Adrenal gland (tissue), 12 donors: ENCODE results near the gene TRIM27. TPM values are rescaled to one million over a fixed set of nuclear protein-coding genes. Genes with fewer than 3 reads are reported as not detected.

ENCODE experiments used
- DNase-seq, 7 donors: peaks; one replicate each; pipeline ENCODE4 v3.0.0-alpha.2; 2019 to 2020
- H3K27ac ChIP-seq, 5 donors: fragments of 200-600 bp; sonication (generic) in 4 of 5; 1 replicate in 3 of 5; 2 replicates in 2 of 5; pipeline versions ENCODE4 v1.5.1 to v1.8.0; 2016 to 2020; ENCODE audit warnings: mild to moderate bottlenecking in 1 of 5
- H3K27me3 ChIP-seq: fragments of 200-600 bp; 2 replicates; pipeline ENCODE4 v1.8.0; 2021
- H3K36me3 ChIP-seq, 2 donors: fragments of 200-600 bp; replicated peaks in 1 of 2; 1 replicate in 1 of 2; 2 replicates in 1 of 2; pipeline versions ENCODE4 v1.5.1 to v1.8.0; 2018 to 2022
- H3K4me1 ChIP-seq, 2 donors: fragments of 200-600 bp; replicated peaks in 1 of 2; 1 replicate in 1 of 2; 2 replicates in 1 of 2; pipeline versions ENCODE4 v1.5.1 to v1.8.0; 2018 to 2021
- H3K4me3 ChIP-seq, 4 donors: fragments of 200-600 bp; sonication (generic) in 3 of 4; one replicate each; pipeline ENCODE4 v1.5.1; 2016 to 2018
- H3K9me3 ChIP-seq, 3 donors: fragments of 200-600 bp; sonication (generic) in 1 of 3; replicated peaks in 1 of 3; 1 replicate in 2 of 3; 2 replicates in 1 of 3; pipeline versions ENCODE4 v1.5.1 to v1.8.0; 2016 to 2021
- POLR2A ChIP-seq, 2 donors: fragments of 450-650 bp; IDR thresholded peaks; one replicate each; pipeline ENCODE4 v1.6.1; 2017; ENCODE audit warnings: antibody characterized with exemption in 2 of 2, mild to moderate bottlenecking in 2 of 2, moderate library complexity in 1 of 2
- WGBS, 4 donors: extraction: QIAGEN DNeasy Blood & Tissue Kit in 2 of 4; methylation state at CpG; one replicate each; pipeline versions ENCODE4 v1.1.5 to v1.1.7; 2013 to 2017; 5-methylcytosine and 5-hydroxymethylcytosine counted together
- intact Hi-C, 2 donors: fragments of 100-400 bp; cut with DNase I; formaldehyde crosslinking; loops; one replicate each; pipeline versions ENCODE4 v1.14.1 to v1.15.0; 2022 to 2023
- polyA plus RNA-seq, 3 donors: library from polyadenylated mRNA; stranded (reverse); fragments of 200-250 nt in 2 of 3; fragments of 350-450 nt in 1 of 3; fragmentation: Illumina TruSeq in 1 of 3; extraction: RNeasy Lipid Tissue Mini Kit (QIAGEN cat#74804) in 1 of 3; gene quantifications; one replicate each; pipeline ENCODE4 v1.2.3, GENCODE V29; 2013 to 2014
- total RNA-seq, 9 donors: library from RNA; depleted of rRNA in 4 of 9; stranded (reverse); fragments of >200 nt in 4 of 9; fragments of 120-200 nt in 1 of 9; fragmentation: NEBNext Ultra II Directional in 1 of 9; extraction: Animal tissue kit (Norgen Biotek cat#: 25700) in 1 of 9; gene quantifications; one replicate each; pipeline versions ENCODE4 v1.1.0 to v1.2.4, GENCODE V29; 2013 to 2023
- TF ChIP-seq, protein P1 (sequence below), 6 experiments: fragments of 450-650 bp in 4 of 6; fragments of 200-600 bp in 2 of 6; sonication (generic) in 1 of 6; IDR thresholded peaks; 1 replicate in 5 of 6; 2 replicates in 1 of 6; pipeline versions ENCODE4 v1.5.1 to v1.8.0; 2016 to 2021; ENCODE audit warnings: antibody characterized with exemption in 6 of 6, mild to moderate bottlenecking in 2 of 6, moderate library complexity in 1 of 6
- donor health status: healthy with polysubstance abuse.
- donor health status: Bipolar disorder and iron deficiency.
- donor health status: DM: yes; HTN: yes; CAD: no.
- donor health status: DM: no; HTN: no; CAD: no.
- donor health status: DM: no; HTN: no; CAD: no.
- donor health status: DM: yes; HTN: yes; CAD: no.

The TRIM27 gene
- total and polyA plus RNA-seq, 12 donors, result 38.3 to 72.2 (median 49.7) TPM

DNA sequence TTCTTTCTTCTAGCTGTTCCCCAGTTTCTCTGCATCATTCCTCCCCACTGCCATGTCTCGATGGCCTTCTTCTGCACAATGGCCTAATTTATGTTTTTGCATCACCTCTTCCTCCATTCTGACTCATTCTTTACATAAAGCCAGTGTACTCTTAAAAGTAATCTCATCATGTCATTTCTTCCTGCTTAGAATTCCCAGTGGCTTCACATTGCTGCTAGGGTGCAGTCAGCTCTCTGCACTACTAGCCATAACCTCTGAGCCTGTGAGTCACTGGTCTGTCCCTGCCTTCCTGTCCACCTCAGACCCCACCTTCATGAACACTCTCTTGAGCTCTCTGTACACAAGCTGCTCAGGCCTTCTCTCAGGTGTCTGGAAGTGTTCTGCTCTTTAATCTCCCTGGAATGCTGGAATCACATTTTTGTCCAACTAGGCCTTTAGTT, 24.1 kb upstream of the TRIM27 start:
- no peak overlapping the region for H3K4me3 ChIP-seq
- H3K4me1 ChIP-seq, result peaks cover 0 to 6% of the 10 kb centered on the region in 2 donors
- H3K9me3 ChIP-seq, result no peaks in the 10 kb centered on the region
- intact Hi-C loops, result no loop called here
- no peak for DNase-seq
- 87 to 97% (median 96%) methylated on average over 1 of the region's 1 CpG for WGBS, 4 donors
- no peak for TF ChIP-seq POLR2A (IDR thresholded peaks at IDR 0.05)
- TF ChIP-seq, protein P1, sequence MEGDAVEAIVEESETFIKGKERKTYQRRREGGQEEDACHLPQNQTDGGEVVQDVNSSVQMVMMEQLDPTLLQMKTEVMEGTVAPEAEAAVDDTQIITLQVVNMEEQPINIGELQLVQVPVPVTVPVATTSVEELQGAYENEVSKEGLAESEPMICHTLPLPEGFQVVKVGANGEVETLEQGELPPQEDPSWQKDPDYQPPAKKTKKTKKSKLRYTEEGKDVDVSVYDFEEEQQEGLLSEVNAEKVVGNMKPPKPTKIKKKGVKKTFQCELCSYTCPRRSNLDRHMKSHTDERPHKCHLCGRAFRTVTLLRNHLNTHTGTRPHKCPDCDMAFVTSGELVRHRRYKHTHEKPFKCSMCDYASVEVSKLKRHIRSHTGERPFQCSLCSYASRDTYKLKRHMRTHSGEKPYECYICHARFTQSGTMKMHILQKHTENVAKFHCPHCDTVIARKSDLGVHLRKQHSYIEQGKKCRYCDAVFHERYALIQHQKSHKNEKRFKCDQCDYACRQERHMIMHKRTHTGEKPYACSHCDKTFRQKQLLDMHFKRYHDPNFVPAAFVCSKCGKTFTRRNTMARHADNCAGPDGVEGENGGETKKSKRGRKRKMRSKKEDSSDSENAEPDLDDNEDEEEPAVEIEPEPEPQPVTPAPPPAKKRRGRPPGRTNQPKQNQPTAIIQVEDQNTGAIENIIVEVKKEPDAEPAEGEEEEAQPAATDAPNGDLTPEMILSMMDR (IDR thresholded peaks at IDR 0.05), result no peak
- no peak overlapping the region for H3K27ac ChIP-seq
- no peaks in the 10 kb centered on the region for H3K36me3 ChIP-seq
- H3K27me3 ChIP-seq, result no peaks in the 10 kb centered on the region

DNA sequence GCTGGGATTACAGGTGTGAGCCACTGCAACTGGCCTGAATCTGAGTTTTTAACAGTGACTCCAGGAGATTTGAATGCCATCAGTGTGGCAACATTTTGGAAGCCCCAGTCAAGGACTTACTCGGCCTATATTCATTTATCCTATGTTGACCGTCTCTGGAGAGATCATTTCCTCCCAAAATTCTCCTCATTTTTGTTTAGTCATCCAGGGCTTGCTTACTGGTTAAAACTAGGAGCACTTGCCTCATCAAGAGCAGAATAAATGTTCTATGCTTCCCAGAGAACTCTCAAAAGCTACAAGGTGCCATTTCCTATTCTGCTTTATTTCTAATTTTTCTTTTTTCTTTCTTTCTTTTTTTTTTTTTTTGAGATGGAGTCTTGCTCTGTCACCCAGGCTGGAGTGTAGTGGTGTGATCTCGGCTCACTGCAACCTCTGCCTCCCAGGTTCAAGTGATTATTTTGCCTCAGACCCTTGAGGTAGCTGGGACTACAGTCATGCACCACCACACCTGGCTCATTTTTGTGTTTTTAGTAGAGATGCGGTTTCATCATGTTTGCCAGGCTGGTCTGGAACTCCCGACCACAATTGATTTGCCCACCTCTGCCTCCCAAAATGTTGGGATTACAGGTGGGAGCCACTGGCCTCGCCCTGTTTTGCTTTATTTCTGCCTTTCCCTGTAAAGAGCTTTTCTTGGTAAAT, 23.4 kb upstream of the TRIM27 start:
- no peak for DNase-seq
- WGBS, 4 donors, result 79 to 86% (median 85%) methylated on average over 6 of the region's 6 CpGs
- H3K27ac ChIP-seq, result no peak overlapping the region
- no peaks in the 10 kb centered on the region for H3K27me3 ChIP-seq
- intact Hi-C loops, result no loop called here
- no peak overlapping the region for H3K4me3 ChIP-seq
- no peaks in the 10 kb centered on the region for H3K36me3 ChIP-seq
- H3K9me3 ChIP-seq, result no peaks in the 10 kb centered on the region
- H3K4me1 ChIP-seq, result peaks cover 0 to 6% of the 10 kb centered on the region in 2 donors
- TF ChIP-seq, protein P1 (IDR thresholded peaks at IDR 0.05), result no peak
- TF ChIP-seq POLR2A (IDR thresholded peaks at IDR 0.05), result no peak

DNA sequence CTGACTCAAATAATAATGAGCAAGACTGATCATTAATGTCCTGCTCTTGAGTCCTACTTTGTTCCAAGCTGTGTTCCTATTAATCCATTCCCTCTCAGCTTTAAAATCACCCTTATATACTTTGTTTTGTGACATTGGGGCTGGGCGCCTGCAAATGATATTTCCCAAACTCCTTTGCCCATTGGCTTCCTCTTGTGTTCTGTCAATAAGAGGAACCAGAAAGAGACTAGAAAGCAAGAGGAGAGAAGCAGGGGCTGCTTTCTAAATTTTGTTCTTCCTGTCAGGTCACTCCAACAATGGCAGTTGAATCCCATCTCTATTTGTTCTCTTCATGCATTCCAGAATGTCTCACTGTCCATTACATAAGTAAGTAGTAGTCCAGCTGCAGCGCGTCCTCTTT, 21.6 kb upstream of the TRIM27 start:
- no peak for DNase-seq
- intact Hi-C loops, result no loop called here
- WGBS, 4 donors, result 88 to 94% (median 92%) methylated on average over 3 of the region's 3 CpGs

DNA sequence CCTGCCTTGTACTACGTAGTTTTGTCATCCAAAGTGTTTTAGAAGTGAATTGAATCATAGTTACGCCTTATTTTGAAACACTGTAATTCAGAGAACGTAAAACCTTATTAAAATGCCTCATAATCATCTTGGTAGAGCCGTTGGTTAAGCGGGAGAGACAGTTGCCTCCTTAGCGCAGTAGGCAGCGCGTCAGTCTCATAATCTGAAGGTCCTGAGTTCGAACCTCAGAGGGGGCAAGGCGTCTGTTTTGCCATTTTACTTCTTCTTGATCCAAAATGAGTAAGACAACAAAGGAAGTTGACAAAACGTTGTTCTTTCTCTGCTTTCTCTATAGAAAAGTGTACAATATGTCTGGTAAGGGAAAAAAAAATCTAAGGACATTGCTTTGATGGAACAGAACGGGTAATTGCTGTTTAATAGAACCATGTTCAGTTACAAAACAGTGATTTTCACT, 20.7 kb upstream of the TRIM27 start:
- WGBS, 4 donors, result 5 to 8% (median 6%) methylated on average over 12 of the region's 12 CpGs
- intact Hi-C loops, result loop anchor here (5.0 kb wide), 1 partner anchor 38 kb away; no protein-coding TSS in a partner anchor
- no peaks in the 10 kb centered on the region for H3K27me3 ChIP-seq
- H3K4me1 ChIP-seq, result peaks cover 0 to 13% of the 10 kb centered on the region in 2 donors
- H3K36me3 ChIP-seq, result no peaks in the 10 kb centered on the region
- DNase-seq, result peak; percentile 28 to 84 (median 61)
- peak overlapping the region in 2 of 4 donors; percentile 24 to 60 for H3K4me3 ChIP-seq
- TF ChIP-seq, protein P1 (IDR thresholded peaks at IDR 0.05), result no peak
- TF ChIP-seq POLR2A (IDR thresholded peaks at IDR 0.05), result no peak
- peak overlapping the region in 4 of 5 donors; percentile 11 to 83 (median 63) for H3K27ac ChIP-seq
- H3K9me3 ChIP-seq, result no peaks in the 10 kb centered on the region

More for the DNA sequence above, 21.6 kb upstream of the TRIM27 start:
- no peaks in the 10 kb centered on the region for H3K9me3 ChIP-seq
- peaks cover 0 to 13% of the 10 kb centered on the region in 2 donors for H3K4me1 ChIP-seq
- no peaks in the 10 kb centered on the region for H3K27me3 ChIP-seq
- no peak overlapping the region for H3K27ac ChIP-seq
- no peaks in the 10 kb centered on the region for H3K36me3 ChIP-seq
- TF ChIP-seq, protein P1 (IDR thresholded peaks at IDR 0.05), result no peak
- no peak for TF ChIP-seq POLR2A (IDR thresholded peaks at IDR 0.05)
- H3K4me3 ChIP-seq, result no peak overlapping the region
